ENCODE measurements around the gene KCNIP1.

- TF ChIP-seq, protein P1, sequence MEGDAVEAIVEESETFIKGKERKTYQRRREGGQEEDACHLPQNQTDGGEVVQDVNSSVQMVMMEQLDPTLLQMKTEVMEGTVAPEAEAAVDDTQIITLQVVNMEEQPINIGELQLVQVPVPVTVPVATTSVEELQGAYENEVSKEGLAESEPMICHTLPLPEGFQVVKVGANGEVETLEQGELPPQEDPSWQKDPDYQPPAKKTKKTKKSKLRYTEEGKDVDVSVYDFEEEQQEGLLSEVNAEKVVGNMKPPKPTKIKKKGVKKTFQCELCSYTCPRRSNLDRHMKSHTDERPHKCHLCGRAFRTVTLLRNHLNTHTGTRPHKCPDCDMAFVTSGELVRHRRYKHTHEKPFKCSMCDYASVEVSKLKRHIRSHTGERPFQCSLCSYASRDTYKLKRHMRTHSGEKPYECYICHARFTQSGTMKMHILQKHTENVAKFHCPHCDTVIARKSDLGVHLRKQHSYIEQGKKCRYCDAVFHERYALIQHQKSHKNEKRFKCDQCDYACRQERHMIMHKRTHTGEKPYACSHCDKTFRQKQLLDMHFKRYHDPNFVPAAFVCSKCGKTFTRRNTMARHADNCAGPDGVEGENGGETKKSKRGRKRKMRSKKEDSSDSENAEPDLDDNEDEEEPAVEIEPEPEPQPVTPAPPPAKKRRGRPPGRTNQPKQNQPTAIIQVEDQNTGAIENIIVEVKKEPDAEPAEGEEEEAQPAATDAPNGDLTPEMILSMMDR (IDR thresholded peaks at IDR 0.05 in 2 of 3, conservative IDR thresholded peaks at IDR 0.05 in 1 of 3; ENCODE audit: borderline replicate concordance in 1 of 3, insufficient read depth in 1 of 3, low read depth in 2 of 3, low read length in 2 of 3): no peak
- TF ChIP-seq POLR2AphosphoS5 (IDR thresholded peaks at IDR 0.05; ENCODE audit: low read depth, low read length) (no peak), JUND (IDR thresholded peaks at IDR 0.05) (no peak), EZH2phosphoT487 (IDR thresholded peaks at IDR 0.05; ENCODE audit: borderline replicate concordance) (no peak), ZNF274 (IDR thresholded peaks at IDR 0.05; ENCODE audit: low read depth, low read length) (no peak), TCF7L2 (IDR thresholded peaks at IDR 0.05; ENCODE audit: borderline replicate concordance, extremely low read depth, insufficient read depth, insufficient read length) (no peak), EZH2 (IDR thresholded peaks at IDR 0.05) (no peak)
Measured at GRCh38 chr5:170681013-170681433, 177.2 kb downstream of the KCNIP1 start.
